K562 (cell line): Measurements from ENCODE around the gene NPFF. TPM values are rescaled to one million over a fixed set of nuclear protein-coding genes. Genes with fewer than 3 reads are reported as not detected.

Experiments
- HNRNPLL ChIP-seq: fragments of 200-400 bp; formaldehyde crosslinking; IDR thresholded peaks from 2 replicates; pipeline ENCODE4 v1.6.1; 2017; ENCODE audit warnings: low read length, low read depth, mild to moderate bottlenecking; ENCODE audit not compliant: poor library complexity, severe bottlenecking
- ZNF143 ChIP-seq: sonication (generic); formaldehyde crosslinking; IDR thresholded peaks from 2 replicates; pipeline ENCODE4 v1.9.0; 2022; ENCODE audit warnings: mild to moderate bottlenecking, missing genetic modification reagents
- ZNF695 ChIP-seq: fragments of 450-650 bp; formaldehyde crosslinking; IDR thresholded peaks from 2 replicates; pipeline ENCODE4 v1.4.0; 2020; ENCODE audit warnings: mild to moderate bottlenecking, moderate library complexity
- polyA plus RNA-seq, 8 experiments: library from polyadenylated mRNA; depleted of rRNA in 4 of 8; stranded (reverse) in 5 of 8; unstranded in 3 of 8; fragments of >200 nt; fragmentation: Nextera tagmentation in 2 of 8; fragmentation: Illumina TruSeq in 1 of 8; extraction: Ambion mirVana in 2 of 8; extraction: Trizol in 1 of 8; gene quantifications; 2 replicates each; pipeline versions ENCODE4 v1.2.1 to v1.2.3, GENCODE V29; 2011 to 2014; ENCODE audit warnings: inconsistent platforms in 1 of 8, missing spikeins in 1 of 8
- total RNA-seq, 7 experiments: library from RNA; depleted of rRNA in 6 of 7; stranded (reverse); fragments of >200 nt in 6 of 7; fragmentation: Illumina TruSeq in 2 of 7; extraction: Trizol in 2 of 7; gene quantifications; 2 replicates each; pipeline versions ENCODE4 v1.2.1 to v1.2.3, GENCODE V29; 2011 to 2021; ENCODE audit warnings: low replicate concordance in 1 of 7
- TF ChIP-seq, protein P1 (sequence below), 2 experiments: fragments of 450-650 bp in 1 of 2; sonication (generic) in 1 of 2; formaldehyde crosslinking in 1 of 2; IDR thresholded peaks; 2 replicates each; pipeline versions ENCODE4 v1.7.1 to v1.9.0; 2016 to 2022; ENCODE audit warnings: inconsistent platforms in 1 of 2, mild to moderate bottlenecking in 1 of 2, missing genetic modification reagents in 1 of 2
- TF ChIP-seq, protein P2 (sequence below): sonication (generic); formaldehyde crosslinking; IDR thresholded peaks from 2 replicates; pipeline ENCODE4 v1.8.1; 2023; ENCODE audit warnings: mild to moderate bottlenecking, missing genetic modification reagents, moderate library complexity
- TF ChIP-seq, protein P3 (sequence below): sonication (generic); formaldehyde crosslinking; IDR thresholded peaks from 2 replicates; pipeline ENCODE4 v1.8.1; 2023; ENCODE audit warnings: mild to moderate bottlenecking, missing genetic modification reagents
- TF ChIP-seq, protein P4 (sequence below): sonication (generic); formaldehyde crosslinking; IDR thresholded peaks from 2 replicates; pipeline ENCODE4 v1.8.0; 2022; ENCODE audit warnings: mild to moderate bottlenecking, low read depth, missing genetic modification reagents
- TF ChIP-seq, protein P5 (sequence below), 3 experiments: fragments of 200-800 bp in 1 of 3; sonication (Bioruptor generic) in 1 of 3; sonication (generic) in 1 of 3; formaldehyde crosslinking in 1 of 3; IDR thresholded peaks; 2 replicates each; pipeline versions ENCODE4 v1.6.1 to v1.8.0; 2016 to 2022; ENCODE audit warnings: mild to moderate bottlenecking in 2 of 3, missing compliant biosample characterization in 2 of 3, missing genetic modification characterization in 2 of 3, missing genetic modification reagents in 1 of 3

Gene NPFF
- total and polyA plus RNA-seq, 9 of the 15 experiments (the other 6 are each of a cell fraction or from before 2014, with no cell fraction given) = 0.15 to 1.2 (median 0.55) TPM; not detected in 6

DNA sequence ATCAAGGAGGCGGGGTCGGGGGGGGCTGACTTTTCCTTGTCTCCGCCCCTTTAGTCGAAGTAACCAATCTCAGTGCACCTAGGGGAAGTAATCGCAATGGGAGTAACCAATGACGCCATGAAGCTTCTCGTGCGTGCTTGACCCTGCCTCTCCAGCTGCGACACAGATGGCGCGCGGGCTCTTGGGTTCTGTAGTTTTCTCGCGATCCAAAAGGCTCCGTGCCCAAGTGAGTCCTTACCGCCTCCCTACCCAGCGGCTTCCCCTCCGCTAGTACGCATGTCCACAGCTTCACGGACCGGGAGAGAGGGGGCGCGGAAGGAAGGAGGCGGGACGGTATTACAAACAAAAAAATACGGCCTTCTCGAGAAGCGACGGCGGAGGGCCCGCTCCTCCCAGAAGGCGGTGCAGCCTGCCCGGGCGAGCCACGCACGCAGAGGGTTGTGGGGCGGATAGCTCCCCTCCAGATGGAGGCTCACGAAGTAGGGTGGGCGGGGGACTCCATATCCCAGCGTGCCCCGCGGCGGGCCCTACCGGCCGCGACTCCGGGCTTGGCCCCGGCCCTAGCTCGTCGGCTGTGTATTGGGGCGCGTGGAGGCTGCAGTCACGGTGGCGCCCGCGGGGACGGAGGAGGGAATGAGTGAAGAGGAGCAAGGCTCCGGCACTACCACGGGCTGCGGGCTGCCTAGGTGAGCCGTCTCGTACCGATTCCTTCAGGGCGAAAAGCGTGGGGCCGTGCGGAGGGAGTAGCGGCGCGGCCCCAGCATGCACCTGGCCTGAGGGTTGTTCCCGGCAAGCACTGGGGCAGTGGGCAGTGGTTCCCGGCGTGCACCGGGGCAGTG lies 6.3 kb downstream of the NPFF start, which contains the start of gene TARBP2 (continued):
- TF ChIP-seq, protein P1, sequence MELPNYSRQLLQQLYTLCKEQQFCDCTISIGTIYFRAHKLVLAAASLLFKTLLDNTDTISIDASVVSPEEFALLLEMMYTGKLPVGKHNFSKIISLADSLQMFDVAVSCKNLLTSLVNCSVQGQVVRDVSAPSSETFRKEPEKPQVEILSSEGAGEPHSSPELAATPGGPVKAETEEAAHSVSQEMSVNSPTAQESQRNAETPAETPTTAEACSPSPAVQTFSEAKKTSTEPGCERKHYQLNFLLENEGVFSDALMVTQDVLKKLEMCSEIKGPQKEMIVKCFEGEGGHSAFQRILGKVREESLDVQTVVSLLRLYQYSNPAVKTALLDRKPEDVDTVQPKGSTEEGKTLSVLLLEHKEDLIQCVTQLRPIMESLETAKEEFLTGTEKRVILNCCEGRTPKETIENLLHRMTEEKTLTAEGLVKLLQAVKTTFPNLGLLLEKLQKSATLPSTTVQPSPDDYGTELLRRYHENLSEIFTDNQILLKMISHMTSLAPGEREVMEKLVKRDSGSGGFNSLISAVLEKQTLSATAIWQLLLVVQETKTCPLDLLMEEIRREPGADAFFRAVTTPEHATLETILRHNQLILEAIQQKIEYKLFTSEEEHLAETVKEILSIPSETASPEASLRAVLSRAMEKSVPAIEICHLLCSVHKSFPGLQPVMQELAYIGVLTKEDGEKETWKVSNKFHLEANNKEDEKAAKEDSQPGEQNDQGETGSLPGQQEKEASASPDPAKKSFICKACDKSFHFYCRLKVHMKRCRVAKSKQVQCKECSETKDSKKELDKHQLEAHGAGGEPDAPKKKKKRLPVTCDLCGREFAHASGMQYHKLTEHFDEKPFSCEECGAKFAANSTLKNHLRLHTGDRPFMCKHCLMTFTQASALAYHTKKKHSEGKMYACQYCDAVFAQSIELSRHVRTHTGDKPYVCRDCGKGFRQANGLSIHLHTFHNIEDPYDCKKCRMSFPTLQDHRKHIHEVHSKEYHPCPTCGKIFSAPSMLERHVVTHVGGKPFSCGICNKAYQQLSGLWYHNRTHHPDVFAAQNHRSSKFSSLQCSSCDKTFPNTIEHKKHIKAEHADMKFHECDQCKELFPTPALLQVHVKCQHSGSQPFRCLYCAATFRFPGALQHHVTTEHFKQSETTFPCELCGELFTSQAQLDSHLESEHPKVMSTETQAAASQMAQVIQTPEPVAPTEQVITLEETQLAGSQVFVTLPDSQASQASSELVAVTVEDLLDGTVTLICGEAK (IDR thresholded peaks at IDR 0.05) = no peak
- TF ChIP-seq, protein P1 (CRISPR knock-in tag; IDR thresholded peaks at IDR 0.05) = no peak
- TF ChIP-seq HNRNPLL = peak; percentile 29
- TF ChIP-seq, protein P2, sequence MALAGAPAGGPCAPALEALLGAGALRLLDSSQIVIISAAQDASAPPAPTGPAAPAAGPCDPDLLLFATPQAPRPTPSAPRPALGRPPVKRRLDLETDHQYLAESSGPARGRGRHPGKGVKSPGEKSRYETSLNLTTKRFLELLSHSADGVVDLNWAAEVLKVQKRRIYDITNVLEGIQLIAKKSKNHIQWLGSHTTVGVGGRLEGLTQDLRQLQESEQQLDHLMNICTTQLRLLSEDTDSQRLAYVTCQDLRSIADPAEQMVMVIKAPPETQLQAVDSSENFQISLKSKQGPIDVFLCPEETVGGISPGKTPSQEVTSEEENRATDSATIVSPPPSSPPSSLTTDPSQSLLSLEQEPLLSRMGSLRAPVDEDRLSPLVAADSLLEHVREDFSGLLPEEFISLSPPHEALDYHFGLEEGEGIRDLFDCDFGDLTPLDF (CRISPR knock-in tag) = peak; percentile 69
- TF ChIP-seq, protein P3, sequence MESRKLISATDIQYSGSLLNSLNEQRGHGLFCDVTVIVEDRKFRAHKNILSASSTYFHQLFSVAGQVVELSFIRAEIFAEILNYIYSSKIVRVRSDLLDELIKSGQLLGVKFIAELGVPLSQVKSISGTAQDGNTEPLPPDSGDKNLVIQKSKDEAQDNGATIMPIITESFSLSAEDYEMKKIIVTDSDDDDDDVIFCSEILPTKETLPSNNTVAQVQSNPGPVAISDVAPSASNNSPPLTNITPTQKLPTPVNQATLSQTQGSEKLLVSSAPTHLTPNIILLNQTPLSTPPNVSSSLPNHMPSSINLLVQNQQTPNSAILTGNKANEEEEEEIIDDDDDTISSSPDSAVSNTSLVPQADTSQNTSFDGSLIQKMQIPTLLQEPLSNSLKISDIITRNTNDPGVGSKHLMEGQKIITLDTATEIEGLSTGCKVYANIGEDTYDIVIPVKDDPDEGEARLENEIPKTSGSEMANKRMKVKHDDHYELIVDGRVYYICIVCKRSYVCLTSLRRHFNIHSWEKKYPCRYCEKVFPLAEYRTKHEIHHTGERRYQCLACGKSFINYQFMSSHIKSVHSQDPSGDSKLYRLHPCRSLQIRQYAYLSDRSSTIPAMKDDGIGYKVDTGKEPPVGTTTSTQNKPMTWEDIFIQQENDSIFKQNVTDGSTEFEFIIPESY (CRISPR knock-in tag) = peak; percentile 65; the same call in 1 of the 2 replicates
- TF ChIP-seq, protein P4, sequence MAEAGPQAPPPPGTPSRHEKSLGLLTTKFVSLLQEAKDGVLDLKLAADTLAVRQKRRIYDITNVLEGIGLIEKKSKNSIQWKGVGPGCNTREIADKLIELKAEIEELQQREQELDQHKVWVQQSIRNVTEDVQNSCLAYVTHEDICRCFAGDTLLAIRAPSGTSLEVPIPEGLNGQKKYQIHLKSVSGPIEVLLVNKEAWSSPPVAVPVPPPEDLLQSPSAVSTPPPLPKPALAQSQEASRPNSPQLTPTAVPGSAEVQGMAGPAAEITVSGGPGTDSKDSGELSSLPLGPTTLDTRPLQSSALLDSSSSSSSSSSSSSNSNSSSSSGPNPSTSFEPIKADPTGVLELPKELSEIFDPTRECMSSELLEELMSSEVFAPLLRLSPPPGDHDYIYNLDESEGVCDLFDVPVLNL (CRISPR knock-in tag) = 0 out of 2 replicates have a peak, but pooled peaks have one; percentile 58
- peak; percentile 89 for TF ChIP-seq ZNF143 (CRISPR knock-in tag)
- TF ChIP-seq, protein P5, sequence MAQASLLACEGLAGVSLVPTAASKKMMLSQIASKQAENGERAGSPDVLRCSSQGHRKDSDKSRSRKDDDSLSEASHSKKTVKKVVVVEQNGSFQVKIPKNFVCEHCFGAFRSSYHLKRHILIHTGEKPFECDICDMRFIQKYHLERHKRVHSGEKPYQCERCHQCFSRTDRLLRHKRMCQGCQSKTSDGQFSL (CRISPR knock-in tag; IDR thresholded peaks at IDR 0.05) = peak; percentile 72; the same call in 1 of the 2 replicates
- TF ChIP-seq, protein P5 (tag; IDR thresholded peaks at IDR 0.05) = peak in 1 of 2 experiments; percentile 53; a peak in 1 of 4 replicates
- 0 out of 2 replicates have a peak, but pooled peaks have one; percentile 66 for TF ChIP-seq ZNF695 (CRISPR knock-in tag)
